Measurements from ENCODE around the gene RBFOX1.
"Not testable (repeated sequence)": the region's sequence is repeated elsewhere in the genome, so short reads cannot be mapped to it uniquely, and the experiment has no call there.

The RBFOX1 gene

GRCh38 chr16:7497691-7498090, 165.0 kb downstream of the RBFOX1 start:
- H3K27ac ChIP-seq = no peak overlapping the region
- in situ Hi-C loops (cut with HindIII; ENCODE audit: low pct_ligation_motif_present, low sequenced_read_pairs) = no loop called here
- H3K36me3 ChIP-seq (replicated peaks) = no peaks in the 10 kb centered on the region
- no peaks in the 10 kb centered on the region for H3K27me3 ChIP-seq (replicated peaks)
- H3K4me3 ChIP-seq (ENCODE audit: low read depth, low read length) = no peak overlapping the region
- no peak for DNase-seq
- no peak for TF ChIP-seq CTCF (IDR thresholded peaks at IDR 0.05; ENCODE audit: low read depth, low read length, missing control alignments)

- in situ Hi-C loops (cut with HindIII; ENCODE audit: low pct_ligation_motif_present, low sequenced_read_pairs) = no loop called here
- DNase-seq = no peak
- TF ChIP-seq CTCF (IDR thresholded peaks at IDR 0.05; ENCODE audit: low read depth, low read length, missing control alignments) = no peak
- Histone ChIP-seq H3K27ac (no peak overlapping the region), H3K36me3 (replicated peaks) (no peaks in the 10 kb centered on the region), H3K27me3 (replicated peaks) (no peaks in the 10 kb centered on the region), H3K4me3 (ENCODE audit: low read depth, low read length) (no peak overlapping the region)
Observed at GRCh38 chr16:7501868-7502267, 169.2 kb downstream of the RBFOX1 start.

- H3K36me3 ChIP-seq (replicated peaks); H3K27ac ChIP-seq; DNase-seq; H3K4me3 ChIP-seq (ENCODE audit: low read depth, low read length); in situ Hi-C loops (cut with HindIII; ENCODE audit: low pct_ligation_motif_present, low sequenced_read_pairs); H3K27me3 ChIP-seq (replicated peaks): not testable (repeated sequence)
Observed at GRCh38 chr16:7502591-7503157, 170.0 kb downstream of the RBFOX1 start.

- in situ Hi-C loops (cut with HindIII; ENCODE audit: low pct_ligation_motif_present, low sequenced_read_pairs) = no loop called here
- no peak for DNase-seq
- Histone ChIP-seq H3K27me3 (replicated peaks) (no peaks in the 10 kb centered on the region), H3K4me3 (ENCODE audit: low read depth, low read length) (no peak overlapping the region), H3K36me3 (replicated peaks) (no peaks in the 10 kb centered on the region), H3K27ac (no peak overlapping the region)
- TF ChIP-seq CTCF (IDR thresholded peaks at IDR 0.05; ENCODE audit: low read depth, low read length, missing control alignments) = no peak
Observed at GRCh38 chr16:7503666-7504065, 171.0 kb downstream of the RBFOX1 start.

GRCh38 chr16:7504844-7505243, 172.2 kb downstream of the RBFOX1 start:
- DNase-seq = no peak
- no peaks in the 10 kb centered on the region for H3K36me3 ChIP-seq (replicated peaks)
- no peak overlapping the region for H3K4me3 ChIP-seq (ENCODE audit: low read depth, low read length)
- in situ Hi-C loops (cut with HindIII; ENCODE audit: low pct_ligation_motif_present, low sequenced_read_pairs) = no loop called here
- H3K27ac ChIP-seq = no peak overlapping the region
- H3K27me3 ChIP-seq (replicated peaks) = no peaks in the 10 kb centered on the region
- no peak for TF ChIP-seq CTCF (IDR thresholded peaks at IDR 0.05; ENCODE audit: low read depth, low read length, missing control alignments)

GRCh38 chr16:7505495-7505894, 172.8 kb downstream of the RBFOX1 start:
- TF ChIP-seq CTCF (IDR thresholded peaks at IDR 0.05; ENCODE audit: low read depth, low read length, missing control alignments) = no peak
- Histone ChIP-seq H3K36me3 (replicated peaks) (no peaks in the 10 kb centered on the region), H3K4me3 (ENCODE audit: low read depth, low read length) (no peak overlapping the region), H3K27ac (no peak overlapping the region), H3K27me3 (replicated peaks) (no peaks in the 10 kb centered on the region)
- in situ Hi-C loops (cut with HindIII; ENCODE audit: low pct_ligation_motif_present, low sequenced_read_pairs) = no loop called here
- no peak for DNase-seq

All from brain microvascular endothelial cell (primary cell).